Fibroblast of mammary gland (primary cell): ENCODE results near the gene UBB.

ENCODE experiments used
- DNase-seq: peaks from one replicate; pipeline ENCODE4 v3.0.0-alpha.2; 2010; ENCODE audit warnings: low read depth
- H3K4me3 ChIP-seq: 2 replicates; pipeline ENCODE4 v1.5.1; 2011; ENCODE audit warnings: low read depth, mild to moderate bottlenecking, low read length, moderate library complexity; ENCODE audit not compliant: control insufficient read depth
- TF ChIP-seq, protein P1 (sequence below): conservative IDR thresholded peaks from 2 replicates; pipeline ENCODE4 v1.5.1; 2011; ENCODE audit warnings: low read depth, low read length, inconsistent platforms; ENCODE audit not compliant: control insufficient read depth, insufficient read depth

Gene UBB

GRCh38 chr17:16352667-16353316 is 28.1 kb upstream of the UBB start:
- DNase-seq, result no peak
- TF ChIP-seq, protein P1, sequence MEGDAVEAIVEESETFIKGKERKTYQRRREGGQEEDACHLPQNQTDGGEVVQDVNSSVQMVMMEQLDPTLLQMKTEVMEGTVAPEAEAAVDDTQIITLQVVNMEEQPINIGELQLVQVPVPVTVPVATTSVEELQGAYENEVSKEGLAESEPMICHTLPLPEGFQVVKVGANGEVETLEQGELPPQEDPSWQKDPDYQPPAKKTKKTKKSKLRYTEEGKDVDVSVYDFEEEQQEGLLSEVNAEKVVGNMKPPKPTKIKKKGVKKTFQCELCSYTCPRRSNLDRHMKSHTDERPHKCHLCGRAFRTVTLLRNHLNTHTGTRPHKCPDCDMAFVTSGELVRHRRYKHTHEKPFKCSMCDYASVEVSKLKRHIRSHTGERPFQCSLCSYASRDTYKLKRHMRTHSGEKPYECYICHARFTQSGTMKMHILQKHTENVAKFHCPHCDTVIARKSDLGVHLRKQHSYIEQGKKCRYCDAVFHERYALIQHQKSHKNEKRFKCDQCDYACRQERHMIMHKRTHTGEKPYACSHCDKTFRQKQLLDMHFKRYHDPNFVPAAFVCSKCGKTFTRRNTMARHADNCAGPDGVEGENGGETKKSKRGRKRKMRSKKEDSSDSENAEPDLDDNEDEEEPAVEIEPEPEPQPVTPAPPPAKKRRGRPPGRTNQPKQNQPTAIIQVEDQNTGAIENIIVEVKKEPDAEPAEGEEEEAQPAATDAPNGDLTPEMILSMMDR, result no peak

GRCh38 chr17:16353317-16354174 is 27.3 kb upstream of the UBB start, which contains the start of gene CENPV:
Gene CENPV (minus strand): TSS chr17:16353469. CDS start chr17:16353436, 33 bp downstream.
- TF ChIP-seq, protein P1, result no peak
- peak within 1 kb of the TSS; percentile 76 for H3K4me3 ChIP-seq
- peak; percentile 16 for DNase-seq

More at GRCh38 chr17:16352667-16353316, 28.1 kb upstream of the UBB start:
- peak overlapping the region; percentile 76 for H3K4me3 ChIP-seq

DNA sequence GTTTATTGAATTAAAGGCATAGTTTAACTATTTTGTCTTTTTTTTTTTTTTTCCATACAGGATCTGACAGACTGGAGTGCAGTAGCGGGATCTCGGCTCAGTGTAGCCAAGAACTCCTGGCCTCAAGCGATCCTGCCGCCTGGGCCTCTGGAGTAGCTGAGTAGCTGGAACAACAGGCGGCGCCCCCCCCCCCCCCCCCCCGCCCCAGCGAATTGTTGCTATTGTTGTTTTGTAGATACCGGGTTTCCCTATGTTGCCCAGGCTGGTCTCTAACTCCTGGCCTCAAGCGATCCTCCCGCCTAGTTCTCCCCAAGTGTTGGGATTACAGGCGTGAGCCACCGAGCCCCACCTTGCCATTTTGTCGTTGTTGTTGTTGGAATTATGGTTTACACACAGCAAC is 26.3 kb upstream of the UBB start:
- no peak overlapping the region for H3K4me3 ChIP-seq
- TF ChIP-seq, protein P1, result no peak
- DNase-seq, result no peak

DNA sequence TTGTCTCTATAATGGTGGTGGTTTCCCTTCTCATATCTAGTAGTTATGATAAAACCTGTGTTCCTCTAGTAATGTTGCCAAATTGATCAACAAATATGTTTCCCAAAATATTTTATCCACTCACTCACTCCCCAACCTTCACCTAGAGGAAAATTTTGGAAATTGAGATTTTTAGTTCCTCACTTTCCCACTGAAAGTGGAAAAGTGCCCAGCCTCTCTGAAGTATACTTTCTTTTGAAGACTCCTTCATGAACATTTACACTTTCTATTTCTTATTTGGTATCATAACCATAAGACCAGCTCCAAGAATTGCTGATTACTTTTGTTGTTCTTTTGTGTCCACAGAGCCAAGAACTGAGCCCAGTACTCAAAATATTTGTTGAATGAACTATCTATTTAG is 22.5 kb upstream of the UBB start:
- no peak for DNase-seq
- H3K4me3 ChIP-seq, result no peak overlapping the region
- TF ChIP-seq, protein P1, result no peak

DNA sequence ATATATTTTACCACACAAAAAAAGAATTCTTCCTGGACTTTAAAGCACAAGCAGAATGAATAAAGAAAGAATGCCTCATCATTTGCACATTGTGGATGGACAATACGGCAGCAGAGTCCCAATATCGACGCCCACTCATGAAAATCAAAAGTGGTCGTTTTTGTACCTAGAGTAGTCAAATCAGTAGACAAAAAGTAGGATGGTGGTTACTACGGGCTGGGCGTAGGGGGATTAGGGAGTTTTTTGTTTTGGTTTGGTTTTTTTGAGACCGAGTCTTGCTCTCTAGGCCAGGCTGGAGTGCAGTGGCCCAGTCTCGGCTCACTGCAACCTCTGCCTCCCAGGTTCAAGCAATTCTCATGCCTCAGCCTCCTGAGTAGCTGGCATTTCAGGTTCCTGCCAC is 19.0 kb upstream of the UBB start:
- no peak overlapping the region for H3K4me3 ChIP-seq
- TF ChIP-seq, protein P1, result no peak
- DNase-seq, result no peak

GRCh38 chr17:16363749-16364536 is 16.9 kb upstream of the UBB start:
- DNase-seq, result peak; percentile 75
- H3K4me3 ChIP-seq, result no peak overlapping the region
- TF ChIP-seq, protein P1, result peak; percentile 95
